ENCODE measurements around the gene SNX5. TPM values are rescaled to one million over a fixed set of nuclear protein-coding genes. Genes with fewer than 3 reads are reported as not detected.

SNX5 gene
- total RNA-seq, 2 experiments from 2014 or later, result 222 to 249 TPM

- CTCF ChIA-PET, result interaction anchor here (0.6 to 6.5 kb wide), 6 partner anchors 12 to 270 kb away, joined by 3 to 35 read pairs (median 4); partner anchors contain the start of gene RRBP1
Measured at GRCh38 chr20:17952692-17953684, 15.6 kb downstream of the SNX5 start.

GRCh38 chr20:17951323-17951722 lies 17.3 kb downstream of the SNX5 start:
- intact Hi-C loops (cut with micrococcal nuclease), result no loop called here
- Mint-ChIP-seq H3K9me3 (no peaks in the 10 kb centered on the region), H3K36me3 (ENCODE audit: low read depth) (peaks cover 92% of the 10 kb centered on the region), H3K4me1 (ENCODE audit: low read depth) (peaks cover 13% of the 10 kb centered on the region), H3K27ac (peak overlapping the region; percentile 25), H3K27me3 (no peaks in the 10 kb centered on the region), H3K4me3 (no peak overlapping the region)
- ATAC-seq, result no peak
- DNase-seq, result no peak
- no peak for TF ChIP-seq CTCF (IDR thresholded peaks at IDR 0.05)
- ChIA-PET CTCF (interaction anchor here (1.2 to 6.5 kb wide), 3 partner anchors 9 to 14 kb away, joined by 3 to 35 read pairs (median 3); no protein-coding TSS in a partner anchor), POLR2A (interaction anchor here (0.7 to 2.5 kb wide), 2 partner anchors 11 to 17 kb away, joined by 3 to 10 read pairs; no protein-coding TSS in a partner anchor)

More at GRCh38 chr20:17952692-17953684, 15.6 kb downstream of the SNX5 start:
- Mint-ChIP-seq H3K27ac (peak overlapping the region; percentile 68), H3K4me1 (ENCODE audit: low read depth) (peaks cover 23% of the 10 kb centered on the region), H3K36me3 (ENCODE audit: low read depth) (peaks cover 87% of the 10 kb centered on the region), H3K27me3 (no peaks in the 10 kb centered on the region), H3K9me3 (no peaks in the 10 kb centered on the region), H3K4me3 (no peak overlapping the region)
- DNase-seq (no peak), ATAC-seq (no peak)
- no peak for TF ChIP-seq CTCF (IDR thresholded peaks at IDR 0.05)
- intact Hi-C loops (cut with micrococcal nuclease), result no loop called here
- POLR2A ChIA-PET, result interaction anchor here (0.7 to 7.3 kb wide), 4 partner anchors 10 to 443 kb away, joined by 3 to 36 read pairs (median 7); partner anchors contain the start of gene SNX5

- POLR2A ChIA-PET, result no interaction called here
- intact Hi-C loops (cut with micrococcal nuclease), result no loop called here
- Mint-ChIP-seq H3K4me1 (ENCODE audit: low read depth) (peaks cover 9% of the 10 kb centered on the region), H3K9me3 (no peaks in the 10 kb centered on the region), H3K36me3 (ENCODE audit: low read depth) (peaks cover 92% of the 10 kb centered on the region), H3K27me3 (no peaks in the 10 kb centered on the region), H3K4me3 (no peak overlapping the region), H3K27ac (peak overlapping the region; percentile 25)
- DNase-seq (no peak), ATAC-seq (no peak)
- no peak for TF ChIP-seq CTCF (IDR thresholded peaks at IDR 0.05)
- CTCF ChIA-PET, result interaction anchor here (1.2 to 6.5 kb wide), 3 partner anchors 10 to 15 kb away, joined by 3 to 35 read pairs (median 3); no protein-coding TSS in a partner anchor
Measured at GRCh38 chr20:17950670-17951069, 17.9 kb downstream of the SNX5 start.

- ChIA-PET POLR2A (interaction anchor here (2.8 kb wide), 1 partner anchor 14 kb away, joined by 10 read pairs; no protein-coding TSS in a partner anchor), CTCF (interaction anchor here (6.5 kb wide), 1 partner anchor 12 kb away, joined by 35 read pairs; no protein-coding TSS in a partner anchor)
- H3K36me3 Mint-ChIP-seq (ENCODE audit: low read depth), result peaks cover 90% of the 10 kb centered on the region
- TF ChIP-seq CTCF (IDR thresholded peaks at IDR 0.05), result no peak
- ATAC-seq, result no peak
- H3K27ac Mint-ChIP-seq, result no peak overlapping the region
- no peaks in the 10 kb centered on the region for H3K27me3 Mint-ChIP-seq
- peaks cover 3% of the 10 kb centered on the region for H3K4me1 Mint-ChIP-seq (ENCODE audit: low read depth)
- no peak overlapping the region for H3K4me3 Mint-ChIP-seq
- DNase-seq, result no peak
- H3K9me3 Mint-ChIP-seq, result no peaks in the 10 kb centered on the region
- intact Hi-C loops (cut with micrococcal nuclease), result no loop called here
Measured at GRCh38 chr20:17949899-17950298, 18.7 kb downstream of the SNX5 start.
